Calu3 (cell line): ENCODE data around the gene TCF4. TPM values are rescaled to one million over a fixed set of nuclear protein-coding genes. Genes with fewer than 3 reads are reported as not detected.
A peak's percentile ranks its signal among the peaks of the same experiment; 100 is the strongest.

Experiments
- BruUV-seq: library from RNA; stranded (reverse); fragments of 400-500 nt; replicated peaks from 2 replicates; lab custom pipeline; 2021; lab: Mats Ljungman, UMichigan
- CTCF ChIA-PET: fragments of 300-600 bp; sonication (Branson Sonifier 250); formaldehyde crosslinking; loops from one replicate; lab custom pipeline; 2022; ENCODE audit warnings: antibody characterized with exemption; lab: Charles Lee
- DNase-seq: peaks from one replicate; pipeline ENCODE4 v3.0.0; 2022
- H3K27ac Mint-ChIP-seq: one replicate; pipeline ENCODE4 v1.8.0; 2022; ENCODE audit warnings: mixed read lengths; ENCODE audit not compliant: unreplicated experiment
- H3K27me3 Mint-ChIP-seq: one replicate; pipeline ENCODE4 v1.8.0; 2022; ENCODE audit warnings: mixed read lengths; ENCODE audit not compliant: unreplicated experiment
- H3K36me3 Mint-ChIP-seq: one replicate; pipeline ENCODE4 v1.8.0; 2022; ENCODE audit warnings: mild to moderate bottlenecking, moderate library complexity, mixed read lengths; ENCODE audit not compliant: insufficient read depth, unreplicated experiment
- H3K4me1 Mint-ChIP-seq: one replicate; pipeline ENCODE4 v1.8.0; 2022; ENCODE audit warnings: mild to moderate bottlenecking, low read depth, mixed read lengths; ENCODE audit not compliant: unreplicated experiment
- H3K4me3 Mint-ChIP-seq: one replicate; pipeline ENCODE4 v1.8.0; 2022; ENCODE audit warnings: mild to moderate bottlenecking, low read depth, moderate library complexity, mixed read lengths; ENCODE audit not compliant: unreplicated experiment
- H3K9me3 Mint-ChIP-seq: one replicate; pipeline ENCODE4 v1.8.0; 2022; ENCODE audit warnings: low read depth, mixed read lengths; ENCODE audit not compliant: unreplicated experiment
- CTCF ChIP-seq: fragments of 200-600 bp; IDR thresholded peaks from one replicate; pipeline ENCODE4 v1.8.0; 2022; ENCODE audit warnings: antibody characterized with exemption; ENCODE audit not compliant: unreplicated experiment
- intact Hi-C: fragments of 100-400 bp; cut with micrococcal nuclease; formaldehyde crosslinking; loops from one replicate; pipeline ENCODE4 v1.10.0; 2022; ENCODE audit not compliant: unreplicated experiment
- total RNA-seq: library from RNA; stranded (reverse); gene quantifications from 2 replicates; pipeline ENCODE4 v1.2.3, GENCODE V29; 2022

The TCF4 gene
- total RNA-seq, 1 experiment from 2014 or later = 0.21 TPM

- intact Hi-C loops = loop anchor here (10.0 kb wide), 1 partner anchor 171 kb away; no protein-coding TSS in a partner anchor
- Mint-ChIP-seq H3K9me3 (no peaks in the 10 kb centered on the region), H3K4me3 (no peak overlapping the region), H3K36me3 (peaks cover 4% of the 10 kb centered on the region), H3K27ac (peak overlapping the region; percentile 27), H3K4me1 (peaks cover 9% of the 10 kb centered on the region), H3K27me3 (peaks cover 34% of the 10 kb centered on the region)
- CTCF ChIA-PET = no interaction called here
- DNase-seq = no peak
- no peak for TF ChIP-seq CTCF
- BruUV-seq = no TSS peak
These were observed 182.5 kb downstream of the TCF4 start for GRCh38 chr18:55405475-55405874.

GRCh38 chr18:55404832-55405465, 183.0 kb downstream of the TCF4 start:
- CTCF ChIA-PET = no interaction called here
- intact Hi-C loops = loop anchor here (10.0 kb wide), 1 partner anchor 170 kb away; no protein-coding TSS in a partner anchor
- DNase-seq = no peak
- H3K27me3 Mint-ChIP-seq = peaks cover 34% of the 10 kb centered on the region
- H3K9me3 Mint-ChIP-seq = no peaks in the 10 kb centered on the region
- H3K36me3 Mint-ChIP-seq = peaks cover 4% of the 10 kb centered on the region
- no peak for TF ChIP-seq CTCF
- no peak overlapping the region for H3K27ac Mint-ChIP-seq
- peaks cover 9% of the 10 kb centered on the region for H3K4me1 Mint-ChIP-seq
- BruUV-seq = no TSS peak
- H3K4me3 Mint-ChIP-seq = no peak overlapping the region

- peaks cover 34% of the 10 kb centered on the region for H3K27me3 Mint-ChIP-seq
- no peak for TF ChIP-seq CTCF
- no peak overlapping the region for H3K27ac Mint-ChIP-seq
- no peaks in the 10 kb centered on the region for H3K9me3 Mint-ChIP-seq
- H3K4me1 Mint-ChIP-seq = peaks cover 9% of the 10 kb centered on the region
- intact Hi-C loops = loop anchor here (10.0 kb wide), 1 partner anchor 169 kb away; no protein-coding TSS in a partner anchor
- peaks cover 4% of the 10 kb centered on the region for H3K36me3 Mint-ChIP-seq
- DNase-seq = no peak
- no TSS peak for BruUV-seq
- CTCF ChIA-PET = no interaction called here
- no peak overlapping the region for H3K4me3 Mint-ChIP-seq
These were observed 183.7 kb downstream of the TCF4 start for GRCh38 chr18:55404136-55404830.

DNA sequence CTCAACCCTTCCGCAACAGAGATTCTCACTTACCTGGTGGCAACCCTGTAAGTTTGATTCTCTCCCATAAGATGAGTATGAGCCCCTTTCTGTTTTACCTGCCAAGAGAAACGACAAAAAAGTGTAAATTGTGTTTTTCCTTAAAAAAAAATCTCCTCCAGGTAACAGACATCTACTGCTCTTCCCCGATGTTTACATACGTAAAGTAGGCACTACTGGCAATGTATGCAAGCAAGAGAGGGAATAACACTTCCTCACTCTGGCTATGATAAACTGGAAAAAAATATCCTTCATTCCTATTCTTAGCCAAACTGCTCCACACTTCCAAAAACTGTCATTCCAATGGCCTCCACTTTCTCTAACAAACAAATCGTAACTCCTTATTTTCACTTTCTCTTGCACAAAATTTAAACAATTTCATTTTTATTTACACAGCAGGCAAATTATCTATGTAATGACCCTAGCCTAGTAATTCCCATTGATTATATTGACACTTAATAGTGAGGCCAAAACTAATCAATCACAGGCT, 184.5 kb downstream of the TCF4 start:
- Mint-ChIP-seq H3K4me3 (no peak overlapping the region), H3K27me3 (peaks cover 30% of the 10 kb centered on the region), H3K9me3 (no peaks in the 10 kb centered on the region), H3K27ac (no peak overlapping the region), H3K36me3 (peaks cover 4% of the 10 kb centered on the region), H3K4me1 (peaks cover 9% of the 10 kb centered on the region)
- no peak for DNase-seq
- CTCF ChIA-PET = no interaction called here
- TF ChIP-seq CTCF = no peak
- BruUV-seq = no TSS peak
- intact Hi-C loops = loop anchor here (10.0 kb wide), 1 partner anchor 169 kb away; no protein-coding TSS in a partner anchor
